CD4-positive, alpha-beta T cell (primary cell): ENCODE measurements around the gene CCDC183. TPM values are rescaled to one million over a fixed set of nuclear protein-coding genes. Genes with fewer than 3 reads are reported as not detected.

Experiments used
- ATAC-seq: fragments of 200-7000 bp; cut with Tn5 transposase; one replicate; pipeline ENCODE4 v1.10.0; 2022; ENCODE audit warnings: mild to moderate bottlenecking; ENCODE audit not compliant: poor library complexity
- CTCF ChIA-PET: fragments of 350-600 bp; sonication (Branson Sonifier 250); formaldehyde crosslinking; loops from one replicate; lab custom pipeline; 2021; ENCODE audit warnings: antibody characterized with exemption, inconsistent platforms; lab: Charles Lee
- POLR2A ChIA-PET: fragments of 350-600 bp; sonication (Branson Sonifier 250); formaldehyde crosslinking; loops from one replicate; lab custom pipeline; 2021; ENCODE audit warnings: antibody characterized with exemption, inconsistent platforms; lab: Charles Lee
- DNase-seq, 14 experiments: peaks; one replicate each; pipeline ENCODE4 v3.0.0-alpha.2; 2013 to 2020; ENCODE audit warnings: mixed read lengths in 2 of 14
- H3K27ac ChIP-seq, 2 donors: one replicate each; pipeline versions ENCODE4 v1.5.1 to v1.7.0; 2013; ENCODE audit warnings: low read length in 2 of 2, low read depth in 1 of 2, mild to moderate bottlenecking in 1 of 2
- H3K27me3 ChIP-seq, 2 experiments: 1 replicate in 1 of 2; 2 replicates in 1 of 2; pipeline versions ENCODE4 v1.6.1 to v1.7.0; 2013; ENCODE audit warnings: low read length in 2 of 2, control low read depth in 1 of 2, mild to moderate bottlenecking in 1 of 2, moderate library complexity in 1 of 2; ENCODE audit not compliant: insufficient read depth in 2 of 2, control insufficient read depth in 1 of 2
- H3K36me3 ChIP-seq: one replicate; pipeline ENCODE4 v1.6.1; 2013; ENCODE audit warnings: low read length, control low read depth; ENCODE audit not compliant: insufficient read depth
- H3K4me1 ChIP-seq: one replicate; pipeline ENCODE4 v1.6.1; 2013; ENCODE audit warnings: low read length, control low read depth; ENCODE audit not compliant: insufficient read depth
- H3K4me3 ChIP-seq: one replicate; pipeline ENCODE4 v1.5.1; 2013; ENCODE audit warnings: mild to moderate bottlenecking, low read length, moderate library complexity
- H3K9me3 ChIP-seq, 2 experiments: 1 replicate in 1 of 2; 2 replicates in 1 of 2; pipeline versions ENCODE4 v1.6.1 to v1.7.0; 2013; ENCODE audit warnings: low read length in 2 of 2, mild to moderate bottlenecking in 2 of 2, control low read depth in 1 of 2, moderate library complexity in 1 of 2; ENCODE audit not compliant: control insufficient read depth in 1 of 2, insufficient read depth in 1 of 2
- H3K27ac Mint-ChIP-seq: one replicate; pipeline ENCODE4 v1.8.0; 2020; ENCODE audit warnings: mixed read lengths
- H3K27me3 Mint-ChIP-seq: one replicate; pipeline ENCODE4 v1.8.0; 2021; ENCODE audit warnings: mixed read lengths
- H3K36me3 Mint-ChIP-seq: one replicate; pipeline ENCODE4 v1.8.0; 2021; ENCODE audit warnings: low read depth, mixed read lengths
- H3K4me1 Mint-ChIP-seq: one replicate; pipeline ENCODE4 v1.8.0; 2021; ENCODE audit warnings: low read depth, mixed read lengths
- H3K4me3 Mint-ChIP-seq: one replicate; pipeline ENCODE4 v1.8.0; 2020; ENCODE audit warnings: mild to moderate bottlenecking, mixed read lengths
- H3K9me3 Mint-ChIP-seq: one replicate; pipeline ENCODE4 v1.8.0; 2020; ENCODE audit warnings: mixed read lengths
- intact Hi-C, 2 experiments: fragments of 100-400 bp; cut with DNase I in 1 of 2; cut with micrococcal nuclease in 1 of 2; formaldehyde crosslinking; loops; one replicate each; pipeline versions ENCODE4 v1.15.1 to v1.9.0; 2023 to 2025; cut with DNase I, micrococcal nuclease
- total RNA-seq, 174 experiments: library from RNA in 2 of 174; stranded (reverse) in 2 of 174; gene quantifications; one replicate each; pipeline ENCODE4 v1.2.3 and lab custom pipeline; 2021 to 2026
- TF ChIP-seq, protein P1 (sequence below): fragments of 200-600 bp; IDR thresholded peaks from one replicate; pipeline ENCODE4 v1.8.0; 2022; ENCODE audit warnings: antibody characterized with exemption, mild to moderate bottlenecking

CCDC183 gene
- total RNA-seq, 2 experiments from 2014 or later, result 3.0 to 4.6 TPM

DNA sequence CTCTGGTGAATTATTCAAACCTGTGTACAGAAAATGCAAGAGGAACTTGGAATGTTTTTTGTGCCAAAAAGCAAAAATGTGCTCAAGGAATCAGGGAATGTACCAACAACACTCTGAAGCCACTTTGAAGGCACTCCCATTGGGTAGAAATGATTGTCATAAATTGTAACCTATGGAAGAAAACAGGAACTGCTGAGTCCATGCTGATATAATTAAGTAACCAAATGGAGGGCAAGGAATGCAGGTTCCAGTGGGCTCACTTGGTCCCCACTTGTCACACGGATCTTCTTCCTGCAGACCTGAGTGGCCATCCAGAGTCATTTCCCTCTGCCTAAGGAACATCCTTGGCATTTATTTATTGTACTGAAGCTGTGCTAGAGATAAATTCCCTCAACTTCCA, 44.9 kb upstream of the CCDC183 start:
- peaks cover 16 to 44% of the 10 kb centered on the region in 2 experiments for H3K9me3 ChIP-seq
- no peak for DNase-seq
- Mint-ChIP-seq H3K4me3 (no peak overlapping the region), H3K4me1 (no peaks in the 10 kb centered on the region), H3K27me3 (peaks cover 17% of the 10 kb centered on the region), H3K27ac (no peak overlapping the region), H3K36me3 (no peaks in the 10 kb centered on the region), H3K9me3 (peaks cover 12% of the 10 kb centered on the region)
- H3K27me3 ChIP-seq, result peaks cover 0 to 2% of the 10 kb centered on the region in 2 experiments
- no peak for ATAC-seq
- POLR2A ChIA-PET, result no interaction called here
- no peak overlapping the region for H3K4me3 ChIP-seq
- no peaks in the 10 kb centered on the region for H3K4me1 ChIP-seq
- intact Hi-C loops, result no loop called here
- TF ChIP-seq, protein P1, sequence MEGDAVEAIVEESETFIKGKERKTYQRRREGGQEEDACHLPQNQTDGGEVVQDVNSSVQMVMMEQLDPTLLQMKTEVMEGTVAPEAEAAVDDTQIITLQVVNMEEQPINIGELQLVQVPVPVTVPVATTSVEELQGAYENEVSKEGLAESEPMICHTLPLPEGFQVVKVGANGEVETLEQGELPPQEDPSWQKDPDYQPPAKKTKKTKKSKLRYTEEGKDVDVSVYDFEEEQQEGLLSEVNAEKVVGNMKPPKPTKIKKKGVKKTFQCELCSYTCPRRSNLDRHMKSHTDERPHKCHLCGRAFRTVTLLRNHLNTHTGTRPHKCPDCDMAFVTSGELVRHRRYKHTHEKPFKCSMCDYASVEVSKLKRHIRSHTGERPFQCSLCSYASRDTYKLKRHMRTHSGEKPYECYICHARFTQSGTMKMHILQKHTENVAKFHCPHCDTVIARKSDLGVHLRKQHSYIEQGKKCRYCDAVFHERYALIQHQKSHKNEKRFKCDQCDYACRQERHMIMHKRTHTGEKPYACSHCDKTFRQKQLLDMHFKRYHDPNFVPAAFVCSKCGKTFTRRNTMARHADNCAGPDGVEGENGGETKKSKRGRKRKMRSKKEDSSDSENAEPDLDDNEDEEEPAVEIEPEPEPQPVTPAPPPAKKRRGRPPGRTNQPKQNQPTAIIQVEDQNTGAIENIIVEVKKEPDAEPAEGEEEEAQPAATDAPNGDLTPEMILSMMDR, result no peak
- no peaks in the 10 kb centered on the region for H3K36me3 ChIP-seq
- CTCF ChIA-PET, result no interaction called here
- H3K27ac ChIP-seq, result no peak overlapping the region

DNA sequence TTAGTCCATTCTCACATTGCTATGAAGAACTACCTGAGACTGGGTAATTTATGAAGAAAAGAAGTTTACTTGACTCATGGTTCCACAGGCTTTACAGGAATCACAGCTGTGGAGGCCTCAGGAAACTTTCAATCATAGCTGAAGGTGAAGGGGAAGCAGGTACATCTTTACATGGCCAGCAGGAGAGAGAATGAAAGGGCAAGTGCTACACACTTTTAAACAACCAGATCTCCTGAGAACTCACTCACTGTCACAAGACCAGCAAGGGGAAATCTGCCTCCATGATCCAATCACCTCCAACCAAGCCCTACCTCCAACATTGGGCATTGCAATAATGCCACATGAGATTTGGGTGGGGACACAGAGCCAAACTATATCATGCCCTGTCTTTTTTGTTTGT, 44.3 kb upstream of the CCDC183 start:
- Histone ChIP-seq H3K4me1 (no peaks in the 10 kb centered on the region), H3K27ac (no peak overlapping the region), H3K36me3 (no peaks in the 10 kb centered on the region), H3K4me3 (no peak overlapping the region), H3K9me3 (peaks cover 16 to 50% of the 10 kb centered on the region in 2 experiments), H3K27me3 (peaks cover 0 to 2% of the 10 kb centered on the region in 2 experiments)
- peaks cover 12% of the 10 kb centered on the region for H3K9me3 Mint-ChIP-seq
- ChIA-PET CTCF (no interaction called here), POLR2A (no interaction called here)
- no peaks in the 10 kb centered on the region for H3K36me3 Mint-ChIP-seq
- H3K4me1 Mint-ChIP-seq, result no peaks in the 10 kb centered on the region
- DNase-seq (no peak), ATAC-seq (no peak)
- intact Hi-C loops, result no loop called here
- H3K27me3 Mint-ChIP-seq, result peaks cover 17% of the 10 kb centered on the region
- TF ChIP-seq, protein P1, result no peak
- no peak overlapping the region for H3K4me3 Mint-ChIP-seq
- no peak overlapping the region for H3K27ac Mint-ChIP-seq

DNA sequence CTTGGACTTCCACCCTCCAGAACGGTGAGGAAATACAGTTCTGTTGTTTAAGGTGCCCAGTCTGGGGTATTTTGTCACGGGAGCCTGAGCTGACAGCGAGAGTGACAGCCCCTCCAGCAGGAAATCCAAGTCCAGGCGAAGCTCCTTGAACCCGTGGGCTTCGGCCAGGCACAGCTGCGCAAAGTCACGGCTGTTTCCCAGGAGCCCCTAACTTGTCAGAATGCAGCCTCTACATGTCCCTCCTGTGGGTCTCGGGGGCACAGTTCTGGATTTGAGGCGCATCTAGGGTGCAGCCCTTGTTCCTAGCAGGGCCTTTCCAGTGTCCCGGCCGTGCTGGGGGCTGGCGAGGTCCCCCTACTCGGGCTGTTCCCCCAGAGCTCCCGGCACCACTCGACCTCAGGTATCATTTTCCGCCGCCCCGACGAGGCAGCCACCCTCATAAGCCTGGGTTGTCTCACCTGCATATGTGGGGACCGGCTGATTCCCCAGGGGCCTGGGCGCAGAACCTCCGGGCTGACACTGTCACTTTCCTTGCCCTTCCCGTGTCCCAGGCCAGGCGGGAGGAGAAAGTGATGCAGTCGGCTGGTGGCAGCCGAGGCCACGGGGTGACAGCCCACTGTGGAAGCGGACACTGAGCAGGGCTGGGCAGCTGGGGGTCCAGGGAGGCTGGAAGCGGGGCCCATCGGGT, 42.6 kb upstream of the CCDC183 start:
- TF ChIP-seq, protein P1, result no peak
- DNase-seq, result no peak
- no peaks in the 10 kb centered on the region for H3K4me1 ChIP-seq
- H3K4me3 Mint-ChIP-seq, result no peak overlapping the region
- H3K36me3 Mint-ChIP-seq, result no peaks in the 10 kb centered on the region
- no peak overlapping the region for H3K27ac Mint-ChIP-seq
- intact Hi-C loops, result no loop called here
- ChIA-PET POLR2A (no interaction called here), CTCF (no interaction called here)
- H3K27me3 ChIP-seq, result peaks cover 2 to 3% of the 10 kb centered on the region in 2 experiments
- peaks cover 16 to 54% of the 10 kb centered on the region in 2 experiments for H3K9me3 ChIP-seq
- no peak for ATAC-seq
- H3K9me3 Mint-ChIP-seq, result peaks cover 12% of the 10 kb centered on the region
- H3K4me3 ChIP-seq, result no peak overlapping the region
- H3K36me3 ChIP-seq, result no peaks in the 10 kb centered on the region
- H3K4me1 Mint-ChIP-seq, result no peaks in the 10 kb centered on the region
- H3K27me3 Mint-ChIP-seq, result peaks cover 17% of the 10 kb centered on the region
- H3K27ac ChIP-seq, result no peak overlapping the region
